ENCODE measurements around the gene INPP4B.

INPP4B gene

DNA sequence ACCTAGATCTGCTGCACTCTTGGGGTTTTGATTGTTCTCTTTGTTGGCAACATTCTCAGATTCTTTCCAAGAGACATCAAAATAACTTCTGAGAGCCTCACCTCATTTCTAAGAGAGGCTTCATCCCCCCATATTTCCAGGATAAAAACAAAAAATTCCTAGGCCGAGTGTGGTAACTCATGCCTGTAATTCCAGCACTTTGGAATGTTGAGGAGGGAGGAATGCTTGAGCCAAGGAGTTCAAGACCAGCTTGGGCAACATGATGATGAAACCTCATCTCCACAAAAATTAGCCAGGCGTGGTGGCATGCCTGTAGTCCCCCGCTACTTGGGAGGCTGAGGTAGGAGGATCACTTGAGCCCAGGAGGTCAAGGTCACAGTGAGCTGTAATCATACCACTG is 477.0 kb downstream of the INPP4B start:
- peak; percentile 72 for DNase-seq (ENCODE audit: low read depth)
- TF ChIP-seq, protein P1, sequence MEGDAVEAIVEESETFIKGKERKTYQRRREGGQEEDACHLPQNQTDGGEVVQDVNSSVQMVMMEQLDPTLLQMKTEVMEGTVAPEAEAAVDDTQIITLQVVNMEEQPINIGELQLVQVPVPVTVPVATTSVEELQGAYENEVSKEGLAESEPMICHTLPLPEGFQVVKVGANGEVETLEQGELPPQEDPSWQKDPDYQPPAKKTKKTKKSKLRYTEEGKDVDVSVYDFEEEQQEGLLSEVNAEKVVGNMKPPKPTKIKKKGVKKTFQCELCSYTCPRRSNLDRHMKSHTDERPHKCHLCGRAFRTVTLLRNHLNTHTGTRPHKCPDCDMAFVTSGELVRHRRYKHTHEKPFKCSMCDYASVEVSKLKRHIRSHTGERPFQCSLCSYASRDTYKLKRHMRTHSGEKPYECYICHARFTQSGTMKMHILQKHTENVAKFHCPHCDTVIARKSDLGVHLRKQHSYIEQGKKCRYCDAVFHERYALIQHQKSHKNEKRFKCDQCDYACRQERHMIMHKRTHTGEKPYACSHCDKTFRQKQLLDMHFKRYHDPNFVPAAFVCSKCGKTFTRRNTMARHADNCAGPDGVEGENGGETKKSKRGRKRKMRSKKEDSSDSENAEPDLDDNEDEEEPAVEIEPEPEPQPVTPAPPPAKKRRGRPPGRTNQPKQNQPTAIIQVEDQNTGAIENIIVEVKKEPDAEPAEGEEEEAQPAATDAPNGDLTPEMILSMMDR (conservative IDR thresholded peaks at IDR 0.05; ENCODE audit: low read length): no peak
- no peak overlapping the region for H3K4me3 ChIP-seq (ENCODE audit: low read length)

DNA sequence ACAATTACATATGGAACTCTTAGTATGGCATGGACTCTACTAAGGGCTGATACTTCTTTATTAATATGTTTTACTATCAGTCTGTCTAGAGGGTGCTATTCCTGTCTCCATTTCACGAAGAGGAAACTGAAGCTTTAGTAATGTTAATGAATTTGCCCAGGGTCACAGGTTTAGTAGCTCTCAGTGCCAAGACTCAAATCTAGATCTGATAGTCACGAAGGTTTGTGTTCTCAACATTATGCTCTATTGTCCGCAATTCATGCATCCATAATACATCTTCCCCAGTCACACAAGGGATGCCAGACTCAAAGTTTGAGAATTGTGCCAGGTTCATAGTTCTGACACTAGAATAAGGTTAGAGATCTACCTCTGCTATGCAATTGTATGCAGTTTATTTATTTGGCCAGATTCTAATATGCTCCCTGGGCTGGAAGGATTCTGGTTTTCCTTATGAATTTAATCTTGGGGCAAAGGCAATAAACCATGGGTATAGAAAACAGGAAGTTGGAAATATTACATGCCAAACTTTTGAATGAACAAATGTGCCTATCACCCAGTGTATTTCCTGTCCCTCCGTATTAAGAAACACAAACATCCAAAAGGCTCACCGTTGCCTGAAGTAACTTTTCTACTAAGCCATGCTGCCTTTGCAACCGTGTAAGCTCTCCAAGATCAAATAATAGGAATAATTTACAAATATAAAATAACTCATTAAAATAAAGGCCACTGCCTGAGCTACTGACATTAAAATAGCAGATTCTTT is 478.5 kb downstream of the INPP4B start:
- no peak overlapping the region for H3K4me3 ChIP-seq (ENCODE audit: low read length)
- no peak for DNase-seq (ENCODE audit: low read depth)
- TF ChIP-seq, protein P1 (conservative IDR thresholded peaks at IDR 0.05; ENCODE audit: low read length): no peak

DNA sequence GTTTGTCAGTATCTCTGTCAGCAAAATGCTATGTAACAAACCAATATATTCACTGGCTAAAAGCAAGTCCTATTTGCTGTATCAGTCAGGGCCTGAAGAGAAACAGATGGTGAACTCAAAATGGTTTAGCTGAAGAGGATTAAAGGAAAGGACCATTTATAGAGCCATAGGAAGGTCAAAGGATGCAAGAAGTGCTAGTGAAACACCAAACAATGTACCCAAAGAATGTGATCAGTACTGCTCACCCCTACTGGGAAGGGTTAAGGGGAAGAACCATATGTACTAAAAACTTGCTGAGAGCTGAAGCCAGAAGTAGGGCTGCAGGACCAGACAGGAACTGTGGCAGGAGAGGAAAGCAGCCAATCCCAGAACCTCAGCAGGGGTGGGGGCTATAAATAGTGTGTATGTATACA is 479.3 kb downstream of the INPP4B start:
- DNase-seq (ENCODE audit: low read depth): no peak
- TF ChIP-seq, protein P1 (conservative IDR thresholded peaks at IDR 0.05; ENCODE audit: low read length): no peak
- H3K4me3 ChIP-seq (ENCODE audit: low read length): no peak overlapping the region

DNA sequence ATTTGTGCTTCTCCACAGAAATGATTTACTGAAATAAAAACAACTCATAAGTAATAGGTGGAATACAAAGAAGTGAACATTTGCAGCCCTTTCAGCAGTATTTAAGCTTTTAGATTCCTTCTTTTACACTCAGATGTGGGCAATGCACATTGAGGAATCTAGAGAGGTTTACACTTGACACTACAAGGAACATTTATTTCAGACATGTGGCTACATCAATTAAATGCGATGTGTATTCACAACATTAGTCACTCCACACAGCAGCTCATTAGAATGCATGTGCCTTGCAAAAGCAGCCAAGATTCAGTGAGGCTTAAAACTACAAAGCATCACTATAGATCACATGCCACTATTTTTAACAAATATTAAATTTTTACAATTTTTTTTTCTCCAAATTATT is 480.7 kb downstream of the INPP4B start:
- TF ChIP-seq, protein P1 (conservative IDR thresholded peaks at IDR 0.05; ENCODE audit: low read length): no peak
- H3K4me3 ChIP-seq (ENCODE audit: low read length): no peak overlapping the region
- DNase-seq (ENCODE audit: low read depth): peak; percentile 72

DNA sequence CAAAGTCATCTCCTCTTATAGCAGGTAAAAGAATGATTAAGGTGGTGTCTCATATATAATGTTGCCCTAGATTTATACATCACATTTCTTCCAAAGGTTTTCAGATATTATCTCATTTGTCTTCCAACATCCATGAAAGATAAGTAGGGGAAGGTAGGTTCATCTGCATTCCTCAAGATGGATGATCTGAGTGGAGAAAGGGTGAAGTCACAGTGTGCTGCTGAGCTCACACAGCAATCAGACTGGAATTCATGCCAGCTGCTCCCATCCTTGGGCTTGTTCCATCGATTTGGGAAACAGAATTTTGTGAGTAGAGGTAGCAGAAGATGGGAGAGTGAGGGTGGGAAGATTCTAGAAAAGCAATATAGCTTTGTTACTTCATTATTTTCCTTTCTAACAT is 482.4 kb downstream of the INPP4B start:
- no peak overlapping the region for H3K4me3 ChIP-seq (ENCODE audit: low read length)
- DNase-seq (ENCODE audit: low read depth): no peak
- TF ChIP-seq, protein P1 (conservative IDR thresholded peaks at IDR 0.05; ENCODE audit: low read length): no peak

DNA sequence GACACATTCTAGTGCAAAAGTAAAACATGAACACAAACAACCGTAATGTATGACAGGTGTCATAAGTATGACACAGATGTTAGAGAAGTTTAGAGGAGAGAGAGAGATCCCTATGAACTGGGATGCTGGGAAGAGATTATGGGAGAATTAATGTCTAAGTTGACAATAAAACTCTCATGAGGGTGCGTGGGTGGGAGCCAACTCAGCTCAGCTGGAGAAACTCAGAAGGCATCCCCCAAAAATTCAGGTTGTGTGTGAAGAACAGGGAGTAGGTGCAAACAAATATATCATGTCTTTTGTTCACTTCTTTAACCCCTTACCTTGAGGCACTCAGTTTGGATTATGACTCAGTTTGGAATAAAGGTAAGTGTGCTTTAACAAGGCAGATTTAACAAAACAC is 484.1 kb downstream of the INPP4B start:
- TF ChIP-seq, protein P1 (conservative IDR thresholded peaks at IDR 0.05; ENCODE audit: low read length): no peak
- DNase-seq (ENCODE audit: low read depth): no peak
- no peak overlapping the region for H3K4me3 ChIP-seq (ENCODE audit: low read length)

DNA sequence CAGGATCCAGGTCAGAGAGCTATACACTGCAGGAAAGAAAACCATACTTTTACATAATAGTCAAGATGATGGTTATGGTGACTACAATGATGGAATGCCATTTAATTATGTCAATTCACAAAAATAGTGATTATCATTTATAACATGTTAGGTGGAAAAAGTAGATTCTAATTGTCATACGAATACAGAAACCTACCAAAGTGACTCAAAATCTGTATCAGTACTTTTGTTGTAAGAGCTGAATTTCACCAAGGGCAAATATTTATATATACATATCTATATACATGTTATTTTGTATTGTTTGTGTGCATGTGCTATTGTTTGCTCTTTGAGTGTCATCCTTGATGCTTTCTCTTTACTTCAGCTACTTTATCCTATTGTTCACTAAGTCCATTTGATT is 485.4 kb downstream of the INPP4B start:
- H3K4me3 ChIP-seq (ENCODE audit: low read length): no peak overlapping the region
- TF ChIP-seq, protein P1 (conservative IDR thresholded peaks at IDR 0.05; ENCODE audit: low read length): no peak
- DNase-seq (ENCODE audit: low read depth): no peak
